OCI-LY7 (cell line): ENCODE measurements around the gene PRMT5. TPM values are rescaled to one million over a fixed set of nuclear protein-coding genes. Genes with fewer than 3 reads are reported as not detected.

Experiments used
- BruUV-seq: library from RNA; stranded (reverse); fragments of 400-500 nt; replicated peaks from 2 replicates; lab custom pipeline; 2021; lab: Mats Ljungman, UMichigan
- CTCF ChIA-PET: fragments of 300-600 bp; sonication (Branson Sonifier 250); formaldehyde crosslinking; loops from one replicate; lab custom pipeline; 2022; ENCODE audit warnings: antibody characterized with exemption; ENCODE audit not compliant: unreplicated experiment; lab: Charles Lee
- POLR2A ChIA-PET: fragments of 300-600 bp; sonication (Branson Sonifier 250); formaldehyde crosslinking; loops from one replicate; lab custom pipeline; 2022; ENCODE audit warnings: antibody characterized with exemption; lab: Charles Lee
- DNase-seq: peaks from one replicate; pipeline ENCODE4 v3.0.0-alpha.2; 2015; ENCODE audit warnings: low spot score
- H2AFZ ChIP-seq: fragments of 200-600 bp; sonication (generic), shearing (Covaris generic); 2 replicates; pipeline ENCODE4 v1.6.1; 2014; ENCODE audit warnings: mild to moderate bottlenecking, antibody characterized with exemption, low read length, moderate library complexity
- H3K27ac ChIP-seq: fragments of 200-600 bp; sonication (generic); 2 replicates; pipeline ENCODE4 v1.5.1; 2014; ENCODE audit warnings: mixed run types, low read depth, mild to moderate bottlenecking, moderate library complexity, low read length, inconsistent platforms; ENCODE audit not compliant: poor library complexity, severe bottlenecking
- H3K36me3 ChIP-seq: fragments of 200-600 bp; sonication (generic); 2 replicates; pipeline ENCODE4 v1.6.1; 2014; ENCODE audit warnings: mild to moderate bottlenecking, antibody characterized with exemption, low read length, moderate library complexity, mixed read lengths; ENCODE audit not compliant: insufficient read depth
- H3K4me1 ChIP-seq: fragments of 200-600 bp; sonication (generic); 2 replicates; pipeline ENCODE4 v1.5.1; 2014; ENCODE audit warnings: mild to moderate bottlenecking, low read length; ENCODE audit not compliant: insufficient read depth, poor library complexity, severe bottlenecking
- H3K4me2 ChIP-seq: fragments of 200-600 bp; sonication (generic); 2 replicates; pipeline ENCODE4 v1.6.1; 2014; ENCODE audit warnings: mild to moderate bottlenecking, low read length
- H3K4me3 ChIP-seq: fragments of 200-600 bp; sonication (generic); 2 replicates; pipeline ENCODE4 v1.5.1; 2014; ENCODE audit warnings: mild to moderate bottlenecking, low read depth, low read length; ENCODE audit not compliant: poor library complexity, severe bottlenecking
- H3K79me2 ChIP-seq: fragments of 200-600 bp; sonication (generic); 2 replicates; pipeline ENCODE4 v1.6.1; 2016; ENCODE audit warnings: low read depth, mild to moderate bottlenecking, low read length, moderate library complexity, mixed read lengths; ENCODE audit not compliant: insufficient read depth
- H3K9me2 ChIP-seq: fragments of 200-600 bp; sonication (generic); 2 replicates; pipeline ENCODE4 v1.6.1; 2016; ENCODE audit warnings: mild to moderate bottlenecking, low read length, mixed read lengths; ENCODE audit not compliant: insufficient read depth
- H3K9me3 ChIP-seq: fragments of 200-600 bp; sonication (generic); 2 replicates; pipeline ENCODE4 v1.6.1; 2014; ENCODE audit warnings: mild to moderate bottlenecking, mixed run types, low read length, mixed read lengths
- H4K20me1 ChIP-seq: fragments of 200-600 bp; sonication (generic); 2 replicates; pipeline ENCODE4 v1.6.1; 2014; ENCODE audit warnings: mild to moderate bottlenecking, antibody characterized with exemption, low read length, moderate library complexity, mixed read lengths; ENCODE audit not compliant: insufficient read depth
- EZH2phosphoT487 ChIP-seq: fragments of 200-600 bp; sonication (generic); IDR thresholded peaks from 2 replicates; pipeline ENCODE4 v1.6.1; 2018; ENCODE audit warnings: low read depth, borderline replicate concordance, mild to moderate bottlenecking, mixed run types, antibody characterized with exemption, low read length, moderate library complexity, mixed read lengths
- intact Hi-C: fragments of 100-400 bp; cut with micrococcal nuclease; formaldehyde crosslinking; loops from one replicate; pipeline ENCODE4 v1.10.0; 2022; ENCODE audit not compliant: unreplicated experiment
- total RNA-seq, 2 experiments: library from RNA; depleted of rRNA in 1 of 2; stranded (reverse); fragments of >200 nt in 1 of 2; shearing (Covaris generic) in 1 of 2; gene quantifications; 2 replicates each; pipeline ENCODE4 v1.2.3, GENCODE V29; 2014 to 2022
- TF ChIP-seq, protein P1 (sequence below): fragments of 200-600 bp; sonication (generic); conservative IDR thresholded peaks from 2 replicates; pipeline ENCODE4 v1.5.1; 2014; ENCODE audit warnings: mild to moderate bottlenecking, antibody characterized with exemption, low read length, moderate library complexity, mixed read lengths

The PRMT5 gene
- total RNA-seq, 2 experiments from 2014 or later = 93.1 to 135 TPM

DNA sequence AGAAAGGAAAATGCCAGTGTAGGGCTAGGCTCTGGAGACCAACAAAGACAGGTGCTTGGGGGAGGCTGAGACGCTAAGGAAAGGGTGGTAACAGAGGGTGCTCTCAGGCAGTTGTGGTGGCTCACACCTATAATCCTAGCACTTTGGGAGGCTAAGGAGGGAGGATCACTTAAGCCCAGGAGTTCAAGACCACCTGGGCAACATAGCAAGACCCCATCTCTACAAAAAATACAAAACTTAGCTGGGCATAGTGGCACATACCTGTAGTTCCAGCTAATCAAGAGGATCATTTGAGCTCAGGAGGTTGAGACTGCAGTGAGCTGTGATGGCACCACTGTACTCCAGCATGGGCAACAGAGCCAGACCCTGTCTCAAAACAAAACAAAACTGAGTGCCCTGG, 33.8 kb downstream of the PRMT5 start:
- intact Hi-C loops = no loop called here

GRCh38 chr14:22893706-22894105, 35.5 kb downstream of the PRMT5 start:
- no peak for TF ChIP-seq EZH2phosphoT487
- TF ChIP-seq, protein P1, sequence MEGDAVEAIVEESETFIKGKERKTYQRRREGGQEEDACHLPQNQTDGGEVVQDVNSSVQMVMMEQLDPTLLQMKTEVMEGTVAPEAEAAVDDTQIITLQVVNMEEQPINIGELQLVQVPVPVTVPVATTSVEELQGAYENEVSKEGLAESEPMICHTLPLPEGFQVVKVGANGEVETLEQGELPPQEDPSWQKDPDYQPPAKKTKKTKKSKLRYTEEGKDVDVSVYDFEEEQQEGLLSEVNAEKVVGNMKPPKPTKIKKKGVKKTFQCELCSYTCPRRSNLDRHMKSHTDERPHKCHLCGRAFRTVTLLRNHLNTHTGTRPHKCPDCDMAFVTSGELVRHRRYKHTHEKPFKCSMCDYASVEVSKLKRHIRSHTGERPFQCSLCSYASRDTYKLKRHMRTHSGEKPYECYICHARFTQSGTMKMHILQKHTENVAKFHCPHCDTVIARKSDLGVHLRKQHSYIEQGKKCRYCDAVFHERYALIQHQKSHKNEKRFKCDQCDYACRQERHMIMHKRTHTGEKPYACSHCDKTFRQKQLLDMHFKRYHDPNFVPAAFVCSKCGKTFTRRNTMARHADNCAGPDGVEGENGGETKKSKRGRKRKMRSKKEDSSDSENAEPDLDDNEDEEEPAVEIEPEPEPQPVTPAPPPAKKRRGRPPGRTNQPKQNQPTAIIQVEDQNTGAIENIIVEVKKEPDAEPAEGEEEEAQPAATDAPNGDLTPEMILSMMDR = no peak
- peak overlapping the region; percentile 49 for H3K4me2 ChIP-seq

More for the DNA sequence above, 33.8 kb downstream of the PRMT5 start:
- H3K79me2 ChIP-seq = no peaks in the 10 kb centered on the region
- H3K4me1 ChIP-seq = peaks cover 39% of the 10 kb centered on the region
- H2AFZ ChIP-seq = no peak overlapping the region
- H4K20me1 ChIP-seq = no peaks in the 10 kb centered on the region
- peaks cover 25% of the 10 kb centered on the region for H3K36me3 ChIP-seq
- CTCF ChIA-PET = no interaction called here
- H3K27ac ChIP-seq = no peak overlapping the region
- DNase-seq = no peak
- BruUV-seq = no TSS peak
- POLR2A ChIA-PET = interaction anchor here (0.6 to 1.3 kb wide), 2 partner anchors 10 to 23 kb away, joined by 3 to 4 read pairs; partner anchors contain the start of gene LRP10
- TF ChIP-seq, protein P1 = no peak
- no peak for TF ChIP-seq EZH2phosphoT487
- H3K9me2 ChIP-seq = no peaks in the 10 kb centered on the region
- H3K4me2 ChIP-seq = no peak overlapping the region
- no peaks in the 10 kb centered on the region for H3K9me3 ChIP-seq
- no peak overlapping the region for H3K4me3 ChIP-seq

GRCh38 chr14:22892488-22892887, 36.7 kb downstream of the PRMT5 start:
- H3K79me2 ChIP-seq = no peaks in the 10 kb centered on the region
- no peak for TF ChIP-seq EZH2phosphoT487
- TF ChIP-seq, protein P1 = no peak
- H3K4me2 ChIP-seq = peak overlapping the region; percentile 49
- no peaks in the 10 kb centered on the region for H3K9me3 ChIP-seq
- intact Hi-C loops = no loop called here
- peaks cover 1% of the 10 kb centered on the region; the same call in 1 of the 2 replicates for H3K36me3 ChIP-seq
- no peak for DNase-seq
- BruUV-seq = no TSS peak
- H3K27ac ChIP-seq = peak overlapping the region; percentile 51
- H3K9me2 ChIP-seq = no peaks in the 10 kb centered on the region
- H3K4me3 ChIP-seq = no peak overlapping the region
- ChIA-PET CTCF (interaction anchor here (0.6 kb wide), 1 partner anchor 26 kb away, joined by 3 read pairs; no protein-coding TSS in a partner anchor), POLR2A (interaction anchor here (0.6 to 1.6 kb wide), 2 partner anchors 9 to 26 kb away, joined by 3 to 6 read pairs; partner anchors contain the start of genes RBM23 and REM2)
- no peak overlapping the region for H2AFZ ChIP-seq
- H3K4me1 ChIP-seq = peaks cover 53% of the 10 kb centered on the region
- no peaks in the 10 kb centered on the region for H4K20me1 ChIP-seq

More at GRCh38 chr14:22893706-22894105, 35.5 kb downstream of the PRMT5 start:
- no peaks in the 10 kb centered on the region for H3K79me2 ChIP-seq
- H3K36me3 ChIP-seq = peaks cover 13% of the 10 kb centered on the region; the same call in 1 of the 2 replicates
- H3K4me3 ChIP-seq = peak overlapping the region; percentile 5
- H3K9me2 ChIP-seq = no peaks in the 10 kb centered on the region
- no peak overlapping the region; the same call in 1 of the 2 replicates for H2AFZ ChIP-seq
- DNase-seq = peak; percentile 71
- no TSS peak for BruUV-seq
- ChIA-PET POLR2A (interaction anchor here (1.0 to 1.6 kb wide), 3 partner anchors 10 to 264 kb away, joined by 3 to 6 read pairs (median 3); partner anchors contain the start of gene REM2), CTCF (interaction anchor here (0.5 to 0.7 kb wide), 2 partner anchors 11 to 33 kb away, joined by 3 read pairs; partner anchors contain the start of gene REM2)
- H3K9me3 ChIP-seq = no peaks in the 10 kb centered on the region
- H4K20me1 ChIP-seq = no peaks in the 10 kb centered on the region
- peaks cover 47% of the 10 kb centered on the region for H3K4me1 ChIP-seq
- intact Hi-C loops = no loop called here
- H3K27ac ChIP-seq = peak overlapping the region; percentile 51
